Measurements from ENCODE around the gene RBM44.
"Not testable (repeated sequence)": the region's sequence is repeated elsewhere in the genome, so short reads cannot be mapped to it uniquely, and the experiment has no call there.

Gene RBM44

GRCh38 chr2:237859533-237860272, 61.1 kb downstream of the RBM44 start, which contains the start of gene RAMP1:
TSS of gene RAMP1 (plus strand) at chr2:237859623. CDS start at chr2:237859676, 53 bp downstream.
- Mint-ChIP-seq H3K4me3 (peak within 1 kb of the TSS; percentile 66 to 77), H3K4me1 (peaks cover 18% of the 10 kb centered on the region), H3K27me3 (peaks cover 76% of the 10 kb centered on the region), H3K27ac (peak within 1 kb of the TSS; percentile 63 to 66), H3K9me3 (no peaks in the 10 kb centered on the region)
- ATAC-seq (peak; percentile 66), DNase-seq (peak in 1 of 2 donors; percentile 27)

DNA sequence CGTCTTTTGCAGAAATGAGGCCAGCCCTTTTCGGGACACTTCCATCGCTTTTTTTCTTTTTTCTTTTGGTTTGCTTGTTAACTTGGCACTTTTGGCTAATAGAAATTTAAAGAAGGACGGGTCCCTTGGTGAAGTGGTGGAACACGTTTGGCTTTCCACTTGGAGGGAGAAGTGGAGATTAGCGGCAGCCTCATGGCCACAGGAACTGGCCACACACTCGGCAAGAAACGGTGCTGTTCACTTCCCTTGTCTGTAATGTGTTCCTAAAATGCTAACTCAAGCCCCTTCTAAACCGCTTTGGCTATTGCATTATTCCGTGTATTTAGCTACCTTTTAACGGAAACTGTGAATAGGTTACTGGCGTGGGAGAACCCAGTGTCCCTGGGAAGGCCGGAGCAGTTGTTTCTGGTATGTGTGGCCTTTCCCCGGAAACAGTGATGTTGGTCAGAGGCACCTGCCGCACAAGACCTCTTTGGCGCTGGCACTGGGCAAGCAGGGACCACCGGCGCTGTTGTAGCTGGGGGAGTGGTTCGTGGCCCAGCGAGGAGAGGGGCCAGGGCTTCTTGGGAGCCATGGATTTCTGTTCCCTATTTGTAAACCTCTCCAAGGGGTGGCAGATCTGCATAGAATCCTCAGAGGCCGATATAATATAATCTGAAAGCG, 61.8 kb downstream of the RBM44 start:
- Mint-ChIP-seq H3K27me3 (peaks cover 83% of the 10 kb centered on the region), H3K9me3 (no peaks in the 10 kb centered on the region), H3K27ac (peak overlapping the region; percentile 7 to 63), H3K4me3 (peak overlapping the region; percentile 58 to 77), H3K4me1 (peaks cover 18% of the 10 kb centered on the region)
- DNase-seq = no peak
- ATAC-seq = no peak

GRCh38 chr2:237861875-237862527, 63.4 kb downstream of the RBM44 start:
- no peaks in the 10 kb centered on the region for H3K9me3 Mint-ChIP-seq
- no peak overlapping the region for H3K4me3 Mint-ChIP-seq
- peaks cover 75% of the 10 kb centered on the region for H3K27me3 Mint-ChIP-seq
- ATAC-seq (no peak), DNase-seq (no peak)
- no peak overlapping the region for H3K27ac Mint-ChIP-seq
- peaks cover 18% of the 10 kb centered on the region for H3K4me1 Mint-ChIP-seq

GRCh38 chr2:237862528-237862895, 63.9 kb downstream of the RBM44 start:
- no peak overlapping the region for H3K27ac Mint-ChIP-seq

DNA sequence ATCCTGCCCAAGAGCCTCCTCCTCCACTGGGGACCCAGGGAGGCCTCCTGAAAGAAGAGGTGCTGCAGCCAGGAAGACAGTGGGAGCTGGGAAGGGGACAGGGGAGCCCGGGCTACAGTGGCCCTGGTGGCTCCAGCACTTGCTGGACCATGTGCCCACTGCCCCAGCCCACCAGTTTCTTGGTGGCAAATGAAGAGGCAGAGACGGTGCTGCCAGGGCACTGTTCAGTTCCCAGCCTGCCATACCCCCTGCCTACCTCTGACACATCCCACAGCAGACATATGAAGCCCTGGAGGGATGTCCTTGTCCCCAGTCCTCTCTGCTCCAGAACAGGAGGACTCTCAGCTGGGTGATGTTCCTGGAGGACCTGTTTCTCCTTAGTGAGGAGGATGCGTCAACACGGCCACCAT, 64.5 kb downstream of the RBM44 start:
- H3K9me3 Mint-ChIP-seq = no peaks in the 10 kb centered on the region
- peaks cover 18% of the 10 kb centered on the region for H3K4me1 Mint-ChIP-seq
- H3K27ac Mint-ChIP-seq = no peak overlapping the region
- no peak overlapping the region for H3K4me3 Mint-ChIP-seq
- peaks cover 74% of the 10 kb centered on the region for H3K27me3 Mint-ChIP-seq
- DNase-seq (no peak), ATAC-seq (no peak)

More at GRCh38 chr2:237862528-237862895, 63.9 kb downstream of the RBM44 start:
- ATAC-seq = no peak
- no peak for DNase-seq
- Mint-ChIP-seq H3K4me1 (peaks cover 18% of the 10 kb centered on the region), H3K4me3 (no peak overlapping the region), H3K9me3 (no peaks in the 10 kb centered on the region), H3K27me3 (peaks cover 74% of the 10 kb centered on the region)

DNA sequence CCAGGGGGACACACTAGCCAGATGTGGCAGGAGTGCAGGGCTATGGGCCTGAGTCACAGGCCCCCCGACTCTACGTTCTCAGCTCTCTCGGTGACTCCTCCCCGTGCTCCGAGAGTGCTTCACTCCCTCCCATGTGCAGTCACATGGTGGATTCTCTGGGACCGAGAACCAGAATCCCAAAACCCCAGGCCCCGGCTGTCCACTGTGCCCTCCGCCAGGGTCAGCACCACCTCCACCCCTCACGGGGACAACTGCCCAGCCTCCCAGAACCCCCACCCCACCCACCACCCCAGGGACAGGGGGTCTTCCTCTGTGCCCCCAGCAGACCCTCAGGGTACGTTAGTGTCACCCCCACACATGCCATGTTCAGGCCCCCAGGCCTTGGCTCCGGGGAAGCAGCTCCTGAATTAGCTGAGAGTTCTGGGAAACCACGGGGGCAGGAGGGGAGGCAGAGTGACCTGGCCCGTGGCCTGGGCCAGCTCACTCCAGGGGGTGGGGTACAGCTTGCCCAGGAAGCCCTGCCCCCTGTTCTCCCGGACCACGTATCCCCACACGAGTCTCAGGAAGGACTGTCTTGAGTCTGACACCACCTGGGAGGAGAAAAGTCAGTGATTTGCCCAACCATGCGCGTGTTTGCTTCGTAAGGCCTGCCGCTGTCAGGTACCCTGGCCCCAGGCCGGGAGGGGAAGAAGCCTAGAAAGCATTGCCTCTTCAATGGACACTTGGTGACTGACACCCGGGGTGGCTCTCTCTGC, 65.3 kb downstream of the RBM44 start:
- DNase-seq (no peak), ATAC-seq (no peak)
- no peak overlapping the region for H3K27ac Mint-ChIP-seq
- no peaks in the 10 kb centered on the region for H3K9me3 Mint-ChIP-seq
- H3K4me3 Mint-ChIP-seq = no peak overlapping the region
- peaks cover 19% of the 10 kb centered on the region for H3K4me1 Mint-ChIP-seq
- peaks cover 74% of the 10 kb centered on the region for H3K27me3 Mint-ChIP-seq

- peaks cover 74% of the 10 kb centered on the region for H3K27me3 Mint-ChIP-seq
- DNase-seq (no peak), ATAC-seq (no peak)
- no peak overlapping the region for H3K4me3 Mint-ChIP-seq
- H3K27ac Mint-ChIP-seq = peak overlapping the region; percentile 21 to 75
- H3K9me3 Mint-ChIP-seq = no peaks in the 10 kb centered on the region
- H3K4me1 Mint-ChIP-seq = peaks cover 22% of the 10 kb centered on the region
These were observed 65.9 kb downstream of the RBM44 start for GRCh38 chr2:237864444-237864931.

- Mint-ChIP-seq H3K4me1 (peaks cover 23% of the 10 kb centered on the region), H3K9me3 (no peaks in the 10 kb centered on the region), H3K27me3 (peaks cover 74% of the 10 kb centered on the region), H3K27ac (peak overlapping the region in 1 of 2 donors; percentile 86), H3K4me3 (no peak overlapping the region)
- DNase-seq = no peak
- ATAC-seq = no peak
These were observed 66.5 kb downstream of the RBM44 start for GRCh38 chr2:237864940-237865622.

DNA sequence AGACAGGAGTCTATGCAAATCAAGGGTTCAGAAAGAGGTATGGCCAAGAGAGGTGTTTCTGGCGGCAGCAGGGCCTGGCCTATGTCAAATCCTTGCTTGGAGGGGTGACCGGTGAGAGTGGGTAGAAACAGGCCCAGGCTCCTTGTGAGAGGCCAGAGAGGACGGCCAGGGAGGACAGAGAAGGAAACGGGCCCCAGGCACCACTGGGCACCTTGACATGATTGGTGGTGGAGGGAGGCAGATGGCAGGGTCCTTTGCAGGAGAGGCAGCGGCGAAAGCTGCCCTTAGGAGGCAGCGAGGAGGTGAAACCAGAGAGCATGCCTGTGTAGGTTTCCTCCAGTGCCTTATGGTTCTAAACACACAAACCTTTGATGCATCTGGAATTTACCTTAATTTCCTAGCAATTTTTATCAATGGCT, 67.1 kb downstream of the RBM44 start:
- peaks cover 74% of the 10 kb centered on the region for H3K27me3 Mint-ChIP-seq
- ATAC-seq = no peak
- H3K4me1 Mint-ChIP-seq = peaks cover 18% of the 10 kb centered on the region
- no peak overlapping the region for H3K4me3 Mint-ChIP-seq
- DNase-seq = no peak
- H3K27ac Mint-ChIP-seq = no peak overlapping the region
- H3K9me3 Mint-ChIP-seq = no peaks in the 10 kb centered on the region

DNA sequence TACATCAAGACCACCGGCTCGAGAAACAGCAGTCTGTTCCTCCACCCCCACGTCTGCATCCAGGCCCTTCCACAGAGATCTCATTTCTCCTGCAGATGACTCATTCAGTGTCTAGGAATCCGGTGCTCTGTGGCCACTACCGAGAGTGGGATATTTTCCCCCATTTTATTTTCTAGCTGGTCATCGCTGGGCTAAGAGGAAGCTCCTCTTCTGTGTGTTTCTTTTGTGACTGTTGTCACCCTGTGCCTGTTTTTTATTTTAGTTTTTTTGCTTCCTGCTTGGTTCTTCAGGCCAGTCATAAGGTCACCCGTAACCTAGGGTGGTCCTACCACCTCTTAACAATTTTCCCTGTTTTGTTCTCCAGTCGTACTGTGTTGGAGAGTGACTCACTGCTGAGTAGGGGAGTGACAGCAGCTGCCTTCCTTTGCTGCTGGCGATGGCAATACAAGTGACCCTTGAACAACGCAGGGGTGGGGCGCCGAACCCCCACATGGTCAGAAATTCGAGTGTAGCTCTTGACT, 67.6 kb downstream of the RBM44 start:
- peaks cover 18% of the 10 kb centered on the region for H3K4me1 Mint-ChIP-seq
- H3K27ac Mint-ChIP-seq = no peak overlapping the region
- H3K27me3 Mint-ChIP-seq = peaks cover 74% of the 10 kb centered on the region
- no peaks in the 10 kb centered on the region for H3K9me3 Mint-ChIP-seq
- ATAC-seq (no peak), DNase-seq (no peak)
- H3K4me3 Mint-ChIP-seq = no peak overlapping the region

DNA sequence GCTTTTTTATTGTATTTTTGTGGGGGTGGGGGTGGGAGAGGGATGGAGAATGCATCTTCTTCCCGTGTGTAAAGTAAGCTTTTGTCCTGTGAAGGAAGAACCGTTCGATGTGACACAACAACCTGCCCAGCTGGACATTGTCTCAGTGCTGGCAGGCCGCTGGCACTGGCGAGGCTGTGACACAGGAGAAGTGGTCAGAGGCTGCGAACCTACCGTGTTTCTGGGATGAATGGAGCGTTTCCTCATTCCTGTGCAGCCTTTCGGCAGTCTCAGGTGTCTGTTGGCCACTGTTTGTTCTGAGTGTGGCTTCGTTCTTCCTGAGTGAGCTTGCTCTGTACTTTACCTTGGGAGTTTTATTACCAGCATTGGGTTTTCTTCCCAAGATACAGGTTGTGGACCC, 68.9 kb downstream of the RBM44 start:
- ATAC-seq = no peak
- H3K4me3 Mint-ChIP-seq = no peak overlapping the region
- no peak for DNase-seq
- H3K4me1 Mint-ChIP-seq = peaks cover 18% of the 10 kb centered on the region
- no peak overlapping the region for H3K27ac Mint-ChIP-seq
- no peaks in the 10 kb centered on the region for H3K9me3 Mint-ChIP-seq
- peaks cover 74% of the 10 kb centered on the region for H3K27me3 Mint-ChIP-seq

DNA sequence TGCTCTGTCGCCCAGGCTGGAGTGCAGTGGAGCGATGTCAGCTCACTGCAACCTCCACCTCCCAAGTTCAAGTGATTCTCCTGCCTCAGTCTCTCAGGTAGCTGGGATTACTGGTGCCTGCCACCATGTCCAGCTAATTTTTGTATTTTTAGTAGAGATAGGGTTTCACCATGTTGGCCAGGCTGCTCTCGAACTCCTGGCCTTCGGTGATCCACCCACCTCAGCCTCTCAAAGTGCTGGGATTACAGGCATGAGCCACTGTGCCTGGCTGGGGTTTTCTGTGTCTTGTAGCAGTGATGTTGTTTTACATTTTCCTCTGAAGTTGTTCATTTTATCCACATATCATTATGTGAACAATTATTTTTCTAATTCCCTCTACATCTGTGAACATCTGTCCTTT, 69.5 kb downstream of the RBM44 start:
- not testable (repeated sequence) for H3K27ac Mint-ChIP-seq, ATAC-seq, H3K9me3 Mint-ChIP-seq, DNase-seq, H3K4me3 Mint-ChIP-seq
- Mint-ChIP-seq H3K27me3 (peaks cover 69% of the 10 kb centered on the region), H3K4me1 (peaks cover 18% of the 10 kb centered on the region)

- no peak for DNase-seq
- Mint-ChIP-seq H3K4me3 (peak overlapping the region; percentile 7 to 42), H3K4me1 (peaks cover 25% of the 10 kb centered on the region), H3K9me3 (no peaks in the 10 kb centered on the region), H3K27me3 (peaks cover 76% of the 10 kb centered on the region), H3K27ac (peak overlapping the region in 1 of 2 donors; percentile 14)
- ATAC-seq = no peak
These were observed 70.2 kb downstream of the RBM44 start for GRCh38 chr2:237868631-237869342.

All from stimulated activated naive CD8-positive, alpha-beta T cell treated with anti-CD3 and anti-CD28 coated beads, Interleukin-15, amount 100 ng/mL, for 72 hours (primary cell).